Thoracic aorta (tissue), 2 donors: ENCODE data around the gene MDFIC2. TPM values are rescaled to one million over a fixed set of nuclear protein-coding genes. Genes with fewer than 3 reads are reported as not detected.
"Not testable (repeated sequence)": the region's sequence is repeated elsewhere in the genome, so short reads cannot be mapped to it uniquely, and the experiment has no call there.

ENCODE experiments used
- ATAC-seq: fragments of 150-250 bp; one replicate; pipeline ENCODE4 v1.8.0; 2017; ENCODE audit warnings: low read depth; ENCODE audit not compliant: insufficient number of reproducible peaks, low FRiP score
- DNase-seq: peaks from one replicate; pipeline ENCODE4 v3.0.0-alpha.2; 2020; ENCODE audit warnings: low spot score
- H3K27ac ChIP-seq, 2 donors: fragments of 200-600 bp; sonication (generic); 1 replicate in 1 of 2; 2 replicates in 1 of 2; pipeline ENCODE4 v1.5.1; 2016; ENCODE audit warnings: mild to moderate bottlenecking in 2 of 2, moderate library complexity in 2 of 2
- H3K27me3 ChIP-seq: fragments of 200-600 bp; sonication (generic); replicated peaks from 2 replicates; pipeline ENCODE4 v1.6.0; 2016; ENCODE audit warnings: mild to moderate bottlenecking; ENCODE audit not compliant: insufficient read depth
- H3K36me3 ChIP-seq: fragments of 200-600 bp; sonication (generic); one replicate; pipeline ENCODE4 v1.5.1; 2016
- H3K4me1 ChIP-seq, 2 donors: fragments of 200-600 bp; sonication (generic); 1 replicate in 1 of 2; 2 replicates in 1 of 2; pipeline versions ENCODE4 v1.5.1 to v1.6.0; 2016; ENCODE audit warnings: low read depth in 2 of 2, mild to moderate bottlenecking in 1 of 2; ENCODE audit not compliant: control insufficient read depth in 1 of 2
- H3K4me3 ChIP-seq: fragments of 200-600 bp; sonication (generic); 2 replicates; pipeline ENCODE4 v1.5.1; 2016; ENCODE audit warnings: mild to moderate bottlenecking
- H3K9me3 ChIP-seq: fragments of 200-600 bp; sonication (generic); 2 replicates; pipeline ENCODE4 v1.5.1; 2016
- CTCF ChIP-seq: fragments of 200-600 bp; sonication (generic); IDR thresholded peaks from one replicate; pipeline ENCODE4 v1.5.1; 2019; ENCODE audit warnings: antibody characterized with exemption
- total RNA-seq, 2 donors: library from RNA; depleted of rRNA; stranded (reverse); fragments of >200 nt; gene quantifications; one replicate each; pipeline versions ENCODE4 v1.1.0 to v1.2.3, GENCODE V29; 2016

The MDFIC2 gene
- total RNA-seq, 2 donors from 2014 or later, result not detected

- H3K4me3 ChIP-seq, result no peak overlapping the region
- H3K36me3 ChIP-seq, result no peaks in the 10 kb centered on the region
- TF ChIP-seq CTCF, result no peak
- no peaks in the 10 kb centered on the region for H3K27me3 ChIP-seq
- peaks cover 0 to 6% of the 10 kb centered on the region in 2 donors for H3K4me1 ChIP-seq
- no peak for DNase-seq
- no peak for ATAC-seq
- H3K9me3 ChIP-seq, result peaks cover 5% of the 10 kb centered on the region
- no peak overlapping the region for H3K27ac ChIP-seq
Observed at GRCh38 chr3:70342149-70342548, 29.7 kb upstream of the MDFIC2 start.

GRCh38 chr3:70336885-70337284 lies 24.4 kb upstream of the MDFIC2 start:
- DNase-seq, ATAC-seq, H3K4me3 ChIP-seq, H3K4me1 ChIP-seq, H3K27me3 ChIP-seq, H3K27ac ChIP-seq, H3K36me3 ChIP-seq, H3K9me3 ChIP-seq: not testable (repeated sequence)

- Histone ChIP-seq H3K27me3 (no peaks in the 10 kb centered on the region), H3K36me3 (no peaks in the 10 kb centered on the region), H3K4me1 (no peaks in the 10 kb centered on the region), H3K4me3 (no peak overlapping the region), H3K9me3 (no peaks in the 10 kb centered on the region), H3K27ac (no peak overlapping the region)
- ATAC-seq, result no peak
- TF ChIP-seq CTCF, result no peak
- DNase-seq, result no peak
Observed at GRCh38 chr3:70333080-70333479, 20.6 kb upstream of the MDFIC2 start.

GRCh38 chr3:70315021-70315420 lies 2.6 kb upstream of the MDFIC2 start:
- Histone ChIP-seq H3K27me3 (no peaks in the 10 kb centered on the region), H3K9me3 (no peaks in the 10 kb centered on the region), H3K27ac (no peak overlapping the region), H3K4me1 (no peaks in the 10 kb centered on the region), H3K4me3 (no peak overlapping the region), H3K36me3 (no peaks in the 10 kb centered on the region)
- ATAC-seq, result no peak
- no peak for TF ChIP-seq CTCF
- no peak for DNase-seq

- no peak for ATAC-seq
- no peak overlapping the region for H3K4me3 ChIP-seq
- TF ChIP-seq CTCF, result no peak
Observed at GRCh38 chr3:70310809-70311208, 1.6 kb downstream of the MDFIC2 start.

GRCh38 chr3:70309591-70309990 lies 2.8 kb downstream of the MDFIC2 start:
- no peaks in the 10 kb centered on the region for H3K36me3 ChIP-seq
- H3K4me1 ChIP-seq, result no peaks in the 10 kb centered on the region
- DNase-seq (no peak), ATAC-seq (no peak)
- no peak overlapping the region for H3K27ac ChIP-seq
- no peak for TF ChIP-seq CTCF
- H3K4me3 ChIP-seq, result no peak overlapping the region
- H3K9me3 ChIP-seq, result no peaks in the 10 kb centered on the region
- H3K27me3 ChIP-seq, result no peaks in the 10 kb centered on the region

More at GRCh38 chr3:70310809-70311208, 1.6 kb downstream of the MDFIC2 start:
- H3K4me1 ChIP-seq, result no peaks in the 10 kb centered on the region
- no peaks in the 10 kb centered on the region for H3K27me3 ChIP-seq
- no peaks in the 10 kb centered on the region for H3K9me3 ChIP-seq
- DNase-seq, result no peak
- no peak overlapping the region for H3K27ac ChIP-seq
- H3K36me3 ChIP-seq, result no peaks in the 10 kb centered on the region
